ENCODE data around the gene ASCL5. TPM values are rescaled to one million over a fixed set of nuclear protein-coding genes. Genes with fewer than 3 reads are reported as not detected.

Gene ASCL5
- total RNA-seq, 1 donor: not detected

DNA sequence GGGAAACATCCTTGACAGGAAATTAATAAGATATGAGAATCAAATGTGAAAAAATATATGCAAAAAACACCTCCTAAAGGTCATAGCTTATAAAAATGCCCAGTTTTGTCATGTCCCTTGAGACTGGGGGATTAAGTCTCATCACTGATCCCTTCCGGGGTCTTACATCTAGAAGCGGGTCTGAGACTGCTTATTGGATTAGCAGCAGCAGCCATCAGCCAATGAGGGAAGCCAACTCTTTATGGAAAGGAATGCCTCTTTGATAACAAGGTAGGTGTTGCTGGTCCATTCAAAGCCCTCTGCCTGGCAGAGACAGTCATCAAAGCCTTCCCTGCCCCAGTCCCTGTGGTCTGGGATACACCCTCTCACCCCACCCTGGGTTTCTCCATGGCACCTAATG lies 10.9 kb downstream of the ASCL5 start:
- no peak for DNase-seq (ENCODE audit: low read depth)
- TF ChIP-seq, protein P1, sequence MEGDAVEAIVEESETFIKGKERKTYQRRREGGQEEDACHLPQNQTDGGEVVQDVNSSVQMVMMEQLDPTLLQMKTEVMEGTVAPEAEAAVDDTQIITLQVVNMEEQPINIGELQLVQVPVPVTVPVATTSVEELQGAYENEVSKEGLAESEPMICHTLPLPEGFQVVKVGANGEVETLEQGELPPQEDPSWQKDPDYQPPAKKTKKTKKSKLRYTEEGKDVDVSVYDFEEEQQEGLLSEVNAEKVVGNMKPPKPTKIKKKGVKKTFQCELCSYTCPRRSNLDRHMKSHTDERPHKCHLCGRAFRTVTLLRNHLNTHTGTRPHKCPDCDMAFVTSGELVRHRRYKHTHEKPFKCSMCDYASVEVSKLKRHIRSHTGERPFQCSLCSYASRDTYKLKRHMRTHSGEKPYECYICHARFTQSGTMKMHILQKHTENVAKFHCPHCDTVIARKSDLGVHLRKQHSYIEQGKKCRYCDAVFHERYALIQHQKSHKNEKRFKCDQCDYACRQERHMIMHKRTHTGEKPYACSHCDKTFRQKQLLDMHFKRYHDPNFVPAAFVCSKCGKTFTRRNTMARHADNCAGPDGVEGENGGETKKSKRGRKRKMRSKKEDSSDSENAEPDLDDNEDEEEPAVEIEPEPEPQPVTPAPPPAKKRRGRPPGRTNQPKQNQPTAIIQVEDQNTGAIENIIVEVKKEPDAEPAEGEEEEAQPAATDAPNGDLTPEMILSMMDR (IDR thresholded peaks at IDR 0.05; ENCODE audit: insufficient read depth, low read length): no peak
- H3K4me3 ChIP-seq (ENCODE audit: low read depth, low read length): no peak overlapping the region

DNA sequence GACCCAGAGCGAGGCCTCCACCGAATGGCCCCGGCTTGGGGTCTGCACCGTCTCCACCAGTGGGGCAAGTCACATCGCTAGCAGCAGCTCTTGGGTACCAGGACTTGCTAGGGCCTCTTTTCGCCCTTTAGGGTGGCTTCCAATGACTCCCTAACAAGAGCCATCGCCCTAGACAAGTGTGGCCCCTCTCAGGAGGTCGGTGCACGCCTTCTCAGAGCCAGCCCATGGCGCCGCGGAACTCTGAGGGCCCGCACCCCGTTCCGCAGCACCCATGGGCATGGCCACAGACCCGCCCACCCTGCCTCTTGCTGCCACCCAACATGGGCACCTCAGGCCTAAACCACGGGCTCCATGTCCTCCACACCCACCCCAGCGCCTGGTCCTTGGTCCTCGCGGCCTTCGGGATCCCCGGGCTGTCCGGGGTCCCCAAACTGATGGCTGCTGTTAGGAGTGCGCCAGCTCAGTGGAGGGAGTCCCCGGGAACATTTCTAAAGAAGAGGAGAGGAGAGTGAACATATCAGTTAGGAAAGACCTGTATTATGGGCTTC lies 11.5 kb downstream of the ASCL5 start:
- DNase-seq (ENCODE audit: low read depth): no peak
- TF ChIP-seq, protein P1 (IDR thresholded peaks at IDR 0.05; ENCODE audit: insufficient read depth, low read length): no peak
- H3K4me3 ChIP-seq (ENCODE audit: low read depth, low read length): no peak overlapping the region

DNA sequence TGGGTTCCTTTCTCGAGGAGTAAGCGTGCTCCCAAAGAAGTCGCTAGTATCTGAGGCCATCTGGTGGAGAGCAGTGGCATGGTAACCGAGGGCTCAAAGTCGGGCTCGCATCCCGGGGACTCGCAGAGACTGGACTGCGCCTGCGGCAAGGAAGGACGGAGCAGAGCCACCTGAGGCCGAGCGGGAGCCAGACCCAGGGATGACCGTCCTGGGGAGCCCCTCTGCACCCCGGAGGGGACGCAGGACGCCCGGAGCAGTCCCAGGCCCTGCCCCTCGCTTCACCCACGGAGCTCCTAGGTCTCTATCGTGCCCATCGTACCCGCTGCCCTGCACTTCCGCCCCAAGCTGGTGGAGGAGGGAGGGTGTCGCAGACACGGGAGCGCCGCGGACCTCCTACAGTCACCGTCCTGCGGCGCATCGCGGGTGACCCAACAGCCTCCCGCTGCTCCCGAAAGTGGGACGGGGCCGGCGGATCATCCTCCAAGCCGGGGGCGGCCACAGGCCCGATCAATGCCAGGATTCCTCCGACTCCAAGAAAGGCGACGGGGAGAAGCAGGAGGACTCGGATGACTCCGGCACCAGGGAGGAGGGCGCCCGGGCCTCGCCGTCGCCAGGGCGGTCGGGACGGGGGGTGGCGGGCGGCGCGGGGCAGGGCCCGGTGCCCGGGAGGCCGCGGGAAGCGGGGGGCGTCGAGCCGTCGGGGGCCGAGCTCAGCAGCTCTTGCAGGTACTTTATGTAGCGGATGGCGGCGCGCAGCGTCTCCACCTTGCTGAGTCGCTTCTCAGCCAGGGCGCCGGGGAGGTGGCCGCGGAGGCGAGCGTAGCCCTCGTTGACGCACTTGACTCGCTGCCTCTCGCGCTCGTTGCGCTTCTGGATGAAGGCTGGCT lies 12.5 kb downstream of the ASCL5 start:
- peak overlapping the region; percentile 68 for H3K4me3 ChIP-seq (ENCODE audit: low read depth, low read length)
- peak; percentile 88 for DNase-seq (ENCODE audit: low read depth)
- TF ChIP-seq, protein P1 (IDR thresholded peaks at IDR 0.05; ENCODE audit: insufficient read depth, low read length): peak; percentile 88

DNA sequence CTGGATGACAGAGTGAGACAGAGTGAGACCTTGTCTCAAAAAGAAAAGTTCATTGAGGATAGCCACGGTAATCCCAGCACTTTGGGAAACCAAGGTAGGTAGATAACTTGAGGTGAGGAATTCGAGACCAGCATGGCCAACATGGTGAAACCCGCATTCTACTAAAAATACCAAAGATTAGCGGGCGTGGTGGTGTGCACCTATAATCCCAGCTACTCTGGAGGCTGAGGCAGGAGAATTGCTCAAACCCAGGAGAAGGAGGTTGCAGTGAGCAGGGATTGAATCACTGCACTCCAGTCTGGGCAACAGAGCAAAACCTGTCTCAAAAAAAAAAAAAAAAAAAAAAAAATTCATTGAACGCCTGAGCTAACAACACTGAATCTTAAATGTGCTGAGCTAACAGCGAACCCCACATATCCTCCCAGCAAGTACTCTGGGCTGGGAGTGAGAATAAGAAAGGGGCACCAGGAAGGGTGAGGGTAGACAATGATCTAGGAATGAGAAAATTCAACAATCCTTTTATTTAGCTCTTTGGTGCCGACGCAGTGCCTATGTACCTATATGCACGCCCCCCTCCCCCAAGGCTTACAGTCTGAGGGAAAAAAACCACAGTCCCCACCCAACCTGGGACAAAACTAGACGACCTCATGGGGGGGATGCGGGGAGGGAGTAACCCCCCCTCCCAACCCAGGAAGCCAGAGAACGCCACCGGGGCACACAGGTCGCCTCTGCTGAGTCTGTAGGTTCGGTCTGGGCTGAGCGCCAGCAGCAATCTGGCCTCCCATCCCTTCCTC lies 13.3 kb downstream of the ASCL5 start:
- no peak overlapping the region for H3K4me3 ChIP-seq (ENCODE audit: low read depth, low read length)
- TF ChIP-seq, protein P1 (IDR thresholded peaks at IDR 0.05; ENCODE audit: insufficient read depth, low read length): no peak
- no peak for DNase-seq (ENCODE audit: low read depth)

DNA sequence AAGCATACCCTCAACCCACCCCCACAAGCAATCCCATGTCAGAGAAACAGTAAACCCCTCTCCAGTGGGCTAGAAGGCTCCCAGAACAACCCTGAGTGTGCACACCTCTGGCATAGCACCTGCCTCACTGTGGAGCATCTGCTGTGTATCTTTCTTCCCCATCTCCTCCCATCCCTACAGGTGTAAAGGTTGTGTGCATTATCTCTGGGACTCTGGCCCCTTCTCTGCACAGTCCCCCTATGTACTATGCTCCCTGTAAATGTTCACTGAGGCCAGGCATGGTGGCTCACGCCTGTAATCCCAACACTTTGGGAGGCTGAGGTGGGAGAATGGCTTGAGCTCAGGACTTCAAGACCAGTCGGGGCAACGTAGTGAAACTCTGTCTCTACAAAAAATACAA lies 14.1 kb downstream of the ASCL5 start:
- no peak overlapping the region for H3K4me3 ChIP-seq (ENCODE audit: low read depth, low read length)
- TF ChIP-seq, protein P1 (IDR thresholded peaks at IDR 0.05; ENCODE audit: insufficient read depth, low read length): no peak
- DNase-seq (ENCODE audit: low read depth): no peak

DNA sequence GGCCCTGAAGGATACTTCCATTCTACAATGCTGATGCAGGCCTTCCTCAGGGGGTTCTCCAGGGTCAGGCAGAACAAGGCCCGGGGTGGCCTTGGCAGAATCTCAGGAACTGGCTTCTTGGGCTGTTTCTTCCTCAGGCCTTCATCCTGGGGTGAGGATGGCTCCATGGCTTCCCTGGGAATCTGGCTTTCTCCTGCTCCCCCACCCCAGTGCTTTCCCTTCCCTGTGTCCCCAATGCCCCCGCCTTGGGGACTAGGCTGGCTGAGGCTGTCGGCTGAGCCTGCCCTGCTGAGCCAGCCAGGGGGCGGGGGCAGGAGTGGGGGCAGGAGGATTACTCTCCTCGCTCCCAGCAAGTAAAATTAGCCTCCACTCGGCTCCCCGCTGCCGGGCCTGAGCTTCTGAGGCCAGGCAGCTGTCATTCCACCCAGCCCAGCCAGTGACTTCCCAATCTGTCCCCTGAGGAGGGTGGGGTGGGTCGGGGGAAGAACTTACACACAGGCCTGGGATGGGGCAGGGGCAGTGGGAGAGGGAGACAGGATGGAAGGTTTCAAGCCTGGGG lies 14.7 kb downstream of the ASCL5 start, which contains the start of gene CACNA1S:
Gene CACNA1S, minus strand, starts transcription at position 254 of the 559 bp plus-strand sequence. Its CDS starts 87 bp downstream, at position 167.
- TF ChIP-seq, protein P1 (IDR thresholded peaks at IDR 0.05; ENCODE audit: insufficient read depth, low read length): no peak
- H3K4me3 ChIP-seq (ENCODE audit: low read depth, low read length): no peak within 1 kb of the TSS
- DNase-seq (ENCODE audit: low read depth): no peak

Measured in fibroblast of the aortic adventitia (primary cell).